Stimulated activated CD4-positive, alpha-beta T cell treated with anti-CD3 and anti-CD28 coated beads, Interleukin-1b, Interleukin-23, amount 100 ng/mL, for 1 hour (primary cell): Measurements from ENCODE around the gene ERICH3.

Experiments used
- DNase-seq, 2 donors: peaks; one replicate each; pipeline ENCODE4 v3.0.0-alpha.2; 2020; ENCODE audit warnings: low read depth in 2 of 2

ERICH3 gene

GRCh38 chr1:74587888-74588287 is 85.7 kb downstream of the ERICH3 start:
- no peak for DNase-seq

GRCh38 chr1:74586253-74586897 is 87.2 kb downstream of the ERICH3 start:
- no peak for DNase-seq

- no peak for DNase-seq
Observed at GRCh38 chr1:74584185-74584584, 89.4 kb downstream of the ERICH3 start.

DNA sequence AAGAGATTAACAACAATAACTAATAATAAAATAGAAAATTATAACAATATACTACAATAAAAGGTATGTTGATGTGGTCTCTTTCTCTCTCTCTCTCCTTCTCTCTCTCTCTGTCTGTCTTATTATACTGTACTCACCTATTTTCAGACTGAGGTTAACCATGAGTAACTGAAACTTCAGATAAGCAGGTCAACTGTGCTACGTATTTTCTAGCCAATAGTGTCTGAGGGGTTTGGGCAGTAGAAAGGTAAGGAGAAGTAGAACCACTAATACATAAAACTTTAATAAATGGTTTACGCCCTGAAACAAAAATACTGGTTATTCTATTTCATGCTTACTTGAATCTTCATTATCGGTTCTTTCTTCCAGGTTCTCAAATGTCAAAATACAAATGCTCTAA is 90.2 kb downstream of the ERICH3 start:
- DNase-seq = no peak

GRCh38 chr1:74579425-74579824 is 94.2 kb downstream of the ERICH3 start:
- DNase-seq = no peak

DNA sequence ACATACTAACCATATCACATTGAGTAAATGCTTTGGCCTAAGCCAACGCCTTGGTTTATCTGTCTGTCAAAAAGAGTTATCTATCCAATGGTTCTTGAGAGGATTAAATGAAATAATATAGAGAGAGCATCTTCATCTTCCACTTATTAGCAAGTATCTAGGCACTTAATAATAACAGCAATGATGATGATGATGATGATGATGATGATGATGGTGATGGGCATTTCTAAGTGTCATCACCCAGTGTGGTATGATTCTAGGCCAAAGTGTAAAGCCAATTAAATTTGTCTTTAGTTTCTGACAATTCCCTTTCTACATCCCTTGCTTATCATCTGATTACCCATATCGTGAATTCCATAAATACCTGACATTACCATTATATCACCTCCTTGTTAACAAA is 95.5 kb downstream of the ERICH3 start:
- DNase-seq = no peak

- DNase-seq = no peak
Observed at GRCh38 chr1:74571891-74572290, 101.7 kb downstream of the ERICH3 start.

GRCh38 chr1:74571493-74571800 is 102.1 kb downstream of the ERICH3 start:
- DNase-seq = no peak

DNA sequence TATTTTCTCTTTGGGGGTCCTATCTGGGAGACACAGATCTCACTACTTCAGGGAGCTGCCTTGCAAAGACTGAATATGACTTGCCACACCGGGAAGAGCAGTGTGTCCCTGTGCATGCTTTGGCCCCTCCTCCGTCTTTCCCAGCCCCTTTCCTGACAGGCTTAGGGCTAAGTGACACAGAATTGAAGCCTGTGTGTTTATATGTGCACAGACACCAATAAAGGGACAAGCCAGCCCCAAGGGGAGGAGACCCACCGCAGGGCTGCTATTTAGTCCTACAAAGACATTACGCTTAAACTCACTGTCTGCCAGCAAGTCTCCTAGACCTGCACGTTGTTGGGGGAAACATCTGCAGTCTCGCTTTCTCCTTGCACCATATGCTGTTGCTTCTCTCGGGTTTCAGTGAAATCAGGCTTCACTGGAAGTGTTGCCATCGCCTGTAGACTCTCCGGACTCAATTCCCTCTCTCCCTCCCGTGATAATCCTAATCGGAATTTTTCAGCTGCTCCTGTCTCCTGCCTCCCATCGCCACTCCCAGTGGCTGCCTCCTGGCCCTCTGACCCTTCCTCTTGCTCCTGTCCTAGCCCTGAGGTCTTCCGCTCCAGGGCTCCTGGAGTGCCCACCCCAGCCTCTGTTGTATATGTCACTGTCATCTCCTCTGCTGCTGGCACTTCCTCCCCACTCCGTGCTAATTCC is 102.6 kb downstream of the ERICH3 start:
- DNase-seq = no peak

GRCh38 chr1:74549932-74550331 is 123.7 kb downstream of the ERICH3 start:
- DNase-seq = no peak

- no peak for DNase-seq
Observed at GRCh38 chr1:74548961-74549750, 124.4 kb downstream of the ERICH3 start.

DNA sequence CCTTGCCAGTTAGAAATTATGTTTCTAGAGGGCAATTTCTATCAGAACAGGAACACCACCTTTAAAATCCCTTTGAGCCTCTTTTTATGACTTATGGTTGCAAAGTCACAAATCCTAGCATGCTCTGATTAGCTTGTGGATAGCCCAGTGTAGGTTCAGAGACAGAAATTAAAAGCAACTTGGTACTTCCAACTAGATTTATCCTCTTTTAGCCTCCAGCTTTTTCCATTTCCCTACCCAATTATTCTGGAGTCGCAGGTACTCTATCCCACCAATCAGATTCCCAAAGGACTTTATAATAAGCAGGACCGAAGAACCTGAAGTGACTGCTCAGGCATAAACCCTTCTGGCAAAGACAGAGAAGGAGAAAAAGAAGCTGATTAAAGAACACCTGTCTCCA is 127.8 kb downstream of the ERICH3 start:
- no peak for DNase-seq

GRCh38 chr1:74534241-74534640 is 139.4 kb downstream of the ERICH3 start:
- DNase-seq = no peak

DNA sequence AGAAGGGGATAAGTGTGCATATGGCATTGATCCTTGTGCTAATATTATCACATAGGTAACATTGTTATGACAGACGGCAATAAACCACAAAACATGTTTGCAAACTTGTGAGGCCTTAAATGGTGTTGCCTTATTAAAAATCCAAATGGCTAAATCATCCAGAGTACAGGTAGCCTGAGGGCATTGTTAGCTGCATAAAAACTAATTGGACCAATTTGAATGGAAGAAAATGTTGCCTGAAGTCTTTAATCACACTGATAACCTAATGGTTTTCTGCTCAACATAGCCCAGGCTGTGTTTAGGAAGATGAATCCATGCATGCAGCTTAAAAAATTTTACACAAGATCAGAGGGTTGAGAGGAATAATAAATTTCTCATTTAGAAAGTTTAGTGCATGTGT is 141.8 kb downstream of the ERICH3 start:
- DNase-seq = no peak

DNA sequence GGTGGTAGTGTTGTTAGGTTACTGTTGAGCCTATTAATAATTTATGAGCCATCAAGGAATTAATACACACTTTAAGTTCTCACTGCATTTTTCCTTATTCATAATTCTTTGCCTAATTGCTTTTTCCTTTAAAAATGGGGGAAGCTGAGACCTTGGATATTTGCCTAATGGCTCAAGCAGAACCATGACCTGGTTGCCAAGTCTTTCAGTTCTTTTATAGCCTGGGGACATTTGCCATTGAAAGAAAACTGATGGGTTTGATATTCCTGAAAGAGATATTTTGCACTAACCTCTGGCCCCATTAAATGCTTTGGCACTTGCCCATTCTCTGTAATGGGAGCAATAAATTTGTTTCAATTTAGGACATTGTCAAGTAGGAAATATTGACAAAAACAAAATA is 142.7 kb downstream of the ERICH3 start:
- no peak for DNase-seq

DNA sequence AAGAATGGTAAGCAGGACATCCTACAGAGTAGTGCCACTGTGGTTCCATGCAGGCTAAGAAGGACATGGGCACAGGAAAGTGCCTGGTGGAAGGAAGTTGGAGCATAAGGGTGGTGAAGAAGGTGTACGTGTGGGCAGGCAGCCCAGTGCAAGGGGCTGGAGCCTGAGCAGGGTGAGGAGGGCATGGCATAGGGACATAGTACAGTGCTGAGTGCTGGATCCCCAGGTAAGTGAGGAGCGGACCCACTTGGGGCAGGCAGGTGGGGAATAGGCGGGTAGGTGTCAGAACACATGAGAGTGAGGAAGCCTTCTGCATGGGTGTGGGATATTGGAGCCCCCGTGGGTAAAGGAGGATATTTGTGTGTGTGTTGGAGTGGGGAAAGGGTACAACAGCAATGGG is 145.5 kb downstream of the ERICH3 start:
- no peak for DNase-seq

- DNase-seq = no peak
Observed at GRCh38 chr1:74526708-74527107, 146.9 kb downstream of the ERICH3 start.

GRCh38 chr1:74523873-74524480 is 149.6 kb downstream of the ERICH3 start:
- DNase-seq = no peak

GRCh38 chr1:74522148-74522547 is 151.4 kb downstream of the ERICH3 start:
- DNase-seq = no peak
